Activated T-cell treated with anti-CD3 and anti-CD28 coated beads, Interleukin-2, amount 50 U/mL, for 1 hour (primary cell): ENCODE results near the gene PNO1.
"Not testable (repeated sequence)": the region's sequence is repeated elsewhere in the genome, so short reads cannot be mapped to it uniquely, and the experiment has no call there.

ENCODE experiments used
- DNase-seq: peaks from one replicate; pipeline ENCODE4 v3.0.0-alpha.2; 2020

PNO1 gene

DNA sequence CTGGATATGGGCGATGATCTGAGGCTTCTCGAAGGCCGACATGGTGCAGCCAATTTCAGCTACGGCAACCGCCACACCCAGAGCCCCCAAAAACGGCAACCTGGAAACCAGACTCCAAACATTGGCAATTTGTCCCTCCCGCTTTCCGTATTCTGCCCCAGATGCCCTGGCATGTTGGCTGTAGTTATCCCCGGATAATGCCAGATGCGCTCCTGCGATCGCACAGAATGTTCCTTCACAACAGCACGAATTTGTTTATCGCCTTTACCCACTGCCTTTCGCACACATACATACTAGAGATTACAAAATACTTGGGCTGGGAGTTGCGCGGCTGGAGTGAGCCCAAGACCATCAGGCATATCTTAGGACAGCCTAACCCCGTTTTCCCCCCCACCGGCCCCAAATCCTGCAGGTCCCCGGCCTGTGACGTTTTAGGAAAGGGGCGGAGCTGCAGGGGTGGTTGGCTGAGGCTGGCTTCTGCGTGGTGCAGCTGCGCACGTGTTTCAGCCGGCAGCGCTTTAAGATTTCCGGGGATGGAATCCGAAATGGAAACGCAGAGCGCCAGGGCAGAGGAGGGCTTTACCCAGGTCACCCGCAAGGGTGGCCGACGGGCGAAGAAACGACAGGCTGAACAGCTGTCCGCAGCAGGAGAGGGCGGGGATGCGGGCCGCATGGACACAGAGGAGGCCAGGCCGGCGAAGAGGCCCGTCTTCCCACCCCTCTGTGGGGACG is at the start of gene PNO1:
Gene PNO1 (plus strand): TSS at position 487 of the 732 bp plus-strand sequence. CDS start 47 bp downstream, at position 534.
- DNase-seq = peak; percentile 98

- no peak for DNase-seq
Observed at GRCh38 chr2:68108120-68108519, 49.6 kb upstream of the PNO1 start.

DNA sequence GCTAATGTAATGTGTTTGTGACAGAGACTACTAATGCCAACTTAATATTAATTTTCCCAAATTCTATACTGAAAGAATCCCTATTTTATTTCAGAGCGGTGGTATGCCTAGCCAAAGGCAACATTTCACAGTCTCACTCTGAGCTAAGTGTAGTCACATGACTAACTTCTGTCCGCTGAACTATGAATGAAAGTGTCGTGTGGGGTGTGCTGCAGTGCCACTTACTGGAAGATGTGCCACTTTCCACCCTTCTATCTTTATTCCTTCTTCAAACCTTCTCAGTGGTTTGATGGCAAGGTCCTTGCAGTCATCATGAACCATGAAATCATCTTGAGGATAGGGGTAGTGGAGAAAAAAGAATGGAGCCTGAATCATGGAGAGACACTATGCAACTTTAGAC is 47.6 kb upstream of the PNO1 start:
- no peak for DNase-seq

GRCh38 chr2:68115965-68116364 is 41.7 kb upstream of the PNO1 start:
- no peak for DNase-seq

DNA sequence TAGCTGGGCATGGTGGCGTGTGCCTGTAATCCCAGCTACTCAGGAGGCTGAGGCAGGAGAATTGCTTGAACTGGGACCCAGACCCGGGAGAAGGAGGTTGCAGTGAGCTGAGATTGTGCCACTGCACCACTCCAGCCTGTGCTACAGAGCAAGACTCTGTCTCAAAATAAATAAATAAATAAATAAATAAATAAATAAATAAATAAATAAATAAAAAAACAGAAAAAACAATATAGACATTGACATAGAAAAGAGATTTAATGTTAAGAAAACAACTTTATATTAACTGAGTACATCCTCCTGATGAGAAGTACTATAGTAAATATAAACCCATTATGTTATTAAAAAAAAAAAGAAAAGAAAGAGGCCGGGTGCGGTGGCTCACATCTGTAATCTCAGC is 39.8 kb upstream of the PNO1 start:
- DNase-seq = not testable (repeated sequence)

DNA sequence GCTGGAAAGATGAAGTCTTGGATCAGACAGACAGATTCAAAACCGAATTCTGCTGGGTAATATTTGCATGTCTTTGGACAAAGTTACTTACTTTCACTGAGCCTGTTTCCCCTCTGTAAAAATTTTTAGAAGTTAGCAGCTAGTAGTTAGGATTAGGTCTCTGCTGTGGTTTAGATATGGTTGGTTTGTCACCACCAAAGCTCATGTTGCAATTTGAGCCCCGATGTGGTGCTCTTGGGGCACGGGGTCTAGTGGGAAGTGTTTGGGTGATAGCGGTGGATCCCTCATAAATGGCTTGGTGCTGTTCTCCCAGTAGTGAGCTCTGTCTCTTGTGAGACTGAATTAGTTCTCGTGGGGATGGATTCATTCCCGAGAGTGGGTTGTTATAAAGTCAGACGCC is 38.9 kb upstream of the PNO1 start:
- no peak for DNase-seq

- DNase-seq = no peak
Observed at GRCh38 chr2:68119504-68119903, 38.2 kb upstream of the PNO1 start.

DNA sequence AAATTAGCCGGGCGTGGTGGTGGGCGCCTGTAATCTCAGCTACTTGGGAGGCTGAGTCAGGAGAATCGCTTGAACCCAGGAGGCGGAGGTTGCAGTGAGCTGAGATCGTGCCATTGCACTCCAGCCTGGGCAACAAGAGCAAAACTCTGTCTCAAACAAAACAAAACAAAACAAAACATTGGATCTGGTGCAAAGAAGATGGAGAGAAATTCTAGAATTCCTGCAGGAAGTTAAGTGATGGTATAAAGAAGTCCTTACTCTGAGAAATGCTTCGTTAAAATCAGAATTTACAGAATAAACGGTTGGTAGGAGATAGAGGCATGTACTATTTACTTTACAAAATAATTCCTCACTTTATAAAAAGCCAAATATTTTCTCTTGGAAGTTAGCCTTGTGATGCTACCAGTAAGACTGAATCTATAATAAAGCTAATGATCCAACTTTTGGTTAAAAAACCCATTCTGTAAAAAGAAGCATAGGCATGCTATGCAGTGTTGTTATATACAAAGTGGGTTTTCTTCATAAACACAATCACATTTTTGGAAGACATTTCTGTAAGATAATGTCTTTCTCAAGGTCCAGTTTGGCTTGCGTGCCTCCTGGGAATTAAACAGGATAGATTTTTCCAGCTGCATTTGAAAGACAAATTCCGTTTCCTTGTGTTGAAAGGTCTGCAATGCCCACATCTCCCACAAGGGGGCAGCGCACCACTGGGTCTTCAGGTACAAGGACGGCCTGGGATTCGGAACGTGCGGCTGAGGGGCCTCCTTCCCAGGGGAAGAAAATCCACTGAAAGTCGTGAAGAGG is 35.6 kb upstream of the PNO1 start:
- peak; percentile 82 for DNase-seq

GRCh38 chr2:68122680-68122964 is 35.1 kb upstream of the PNO1 start:
- no peak for DNase-seq

- DNase-seq = no peak
Observed at GRCh38 chr2:68124321-68124720, 33.4 kb upstream of the PNO1 start.

GRCh38 chr2:68125821-68126220 is 31.9 kb upstream of the PNO1 start:
- no peak for DNase-seq

- DNase-seq = no peak
Observed at GRCh38 chr2:68126561-68126960, 31.1 kb upstream of the PNO1 start.

- DNase-seq = no peak
Observed at GRCh38 chr2:68127358-68128242, 30.1 kb upstream of the PNO1 start.

GRCh38 chr2:68134120-68134519 is 23.6 kb upstream of the PNO1 start:
- DNase-seq = no peak

- no peak for DNase-seq
Observed at GRCh38 chr2:68134554-68134953, 23.1 kb upstream of the PNO1 start.

DNA sequence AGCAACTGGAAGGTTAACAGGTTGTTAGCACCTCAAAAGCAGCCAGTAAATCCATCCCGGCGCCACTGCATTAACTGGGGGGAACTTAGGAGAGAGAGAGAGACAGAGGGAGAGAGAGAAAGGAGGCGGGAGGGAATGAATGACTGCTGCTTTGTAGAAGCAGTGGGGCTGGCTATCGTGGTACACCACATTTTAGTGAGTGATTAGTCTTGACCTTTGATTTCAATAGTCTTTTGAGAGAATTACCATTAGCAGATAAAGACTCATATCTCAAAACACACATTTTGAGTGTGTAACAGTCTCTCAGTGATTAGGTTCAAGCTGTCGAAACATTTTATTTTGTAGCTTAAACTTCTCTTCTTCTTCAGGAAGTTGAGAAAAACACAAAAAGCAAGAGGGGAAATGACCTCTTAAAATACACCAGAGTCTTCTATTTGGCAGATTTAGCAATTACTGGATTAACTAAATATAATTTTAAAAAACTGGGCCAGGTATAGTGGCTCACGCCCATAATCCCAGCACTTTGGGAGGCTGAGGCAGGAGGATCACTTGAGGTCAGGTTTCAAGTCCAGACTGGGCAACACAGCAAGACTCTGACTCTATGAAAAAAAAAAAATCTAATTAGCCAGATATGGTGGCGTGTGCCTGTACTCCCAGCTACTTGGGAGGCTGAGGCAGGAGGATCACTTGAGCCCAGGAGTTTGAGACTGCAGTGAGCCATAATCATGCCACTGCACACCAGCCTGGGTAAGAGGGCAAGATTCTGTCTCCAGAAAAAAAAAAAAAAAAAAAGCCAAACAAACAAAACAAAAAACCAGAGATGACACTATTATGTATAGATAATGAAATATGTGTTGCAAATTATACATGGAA is 22.0 kb upstream of the PNO1 start:
- DNase-seq = no peak

GRCh38 chr2:68141875-68142274 is 15.8 kb upstream of the PNO1 start:
- no peak for DNase-seq

- DNase-seq = no peak
Observed at GRCh38 chr2:68151037-68151436, 6.7 kb upstream of the PNO1 start.

- DNase-seq = no peak
Observed at GRCh38 chr2:68152681-68153347, 4.9 kb upstream of the PNO1 start.

- DNase-seq = no peak
Observed at GRCh38 chr2:68155618-68156017, 2.1 kb upstream of the PNO1 start.

- no peak for DNase-seq
Observed at GRCh38 chr2:68156419-68156818, 1.3 kb upstream of the PNO1 start.

DNA sequence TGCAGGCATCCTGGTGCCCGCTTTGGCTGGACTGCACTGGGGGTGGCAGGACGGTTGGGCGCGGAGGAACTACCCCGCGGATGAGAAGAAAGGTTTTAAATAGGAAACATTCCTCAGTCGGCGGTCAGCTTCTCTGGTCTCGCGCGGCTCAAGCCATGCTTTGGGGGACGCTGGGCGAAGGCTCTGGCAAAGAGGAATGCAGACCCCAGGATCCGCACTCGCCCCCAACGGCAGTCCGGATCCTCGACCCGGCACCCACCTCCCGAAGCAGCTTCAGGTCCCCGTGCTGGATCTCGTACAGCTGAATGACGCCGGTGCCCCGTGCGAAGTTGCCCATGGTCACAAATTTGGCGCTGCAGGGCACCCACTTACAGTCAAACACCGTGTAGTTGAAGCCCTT is 686 bp upstream of the PNO1 start:
- no peak for DNase-seq
